ENCODE data around the gene SMIM24. TPM values are rescaled to one million over a fixed set of nuclear protein-coding genes. Genes with fewer than 3 reads are reported as not detected.

The SMIM24 gene
- total RNA-seq, 1 experiment from 2014 or later, result 1.9 TPM

- WGBS (ENCODE audit: extremely low coverage, insufficient read length, low lambda C conversion rate), result no CpG with 5 or more reads among the region's 22 CpGs
- H3K4me1 ChIP-seq (ENCODE audit: insufficient read depth, low read length), result no peaks in the 10 kb centered on the region; the same call in 1 of the 2 replicates
- H3K18ac ChIP-seq (ENCODE audit: insufficient read length, low read depth, low read length), result no peak overlapping the region
- H4K8ac ChIP-seq (replicated peaks; ENCODE audit: insufficient read length, low read depth, low read length), result no peak overlapping the region
- H2BK15ac ChIP-seq (ENCODE audit: low read depth, low read length), result no peak overlapping the region
- no peaks in the 10 kb centered on the region for H3K79me2 ChIP-seq (ENCODE audit: insufficient read depth, low read length)
- H2BK120ac ChIP-seq (ENCODE audit: low read depth, low read length, poor library complexity, severe bottlenecking), result no peak overlapping the region
- H3K79me1 ChIP-seq (ENCODE audit: insufficient read depth, low read depth, low read length, poor library complexity, severe bottlenecking), result no peaks in the 10 kb centered on the region
- H3T11ph ChIP-seq (ENCODE audit: low read length), result no peak overlapping the region
- DNase-seq, result no peak
- no peak overlapping the region for H2AFZ ChIP-seq (ENCODE audit: low read length)
- H3K14ac ChIP-seq (ENCODE audit: insufficient read depth, low read length), result no peak overlapping the region
- H3K4ac ChIP-seq (ENCODE audit: low read depth, low read length), result no peak overlapping the region
- no peaks in the 10 kb centered on the region for H3K9me3 Mint-ChIP-seq
- H2BK20ac ChIP-seq (ENCODE audit: low read depth, low read length, poor library complexity, severe bottlenecking), result no peak overlapping the region
- no peak overlapping the region for H3K4me3 Mint-ChIP-seq
- H3K4me1 Mint-ChIP-seq, result peaks cover 12 to 24% of the 10 kb centered on the region in 2 experiments
- no peak overlapping the region for H3K23ac ChIP-seq (ENCODE audit: insufficient read length, low read depth, low read length)
- peaks cover 51% of the 10 kb centered on the region for H3K27me3 Mint-ChIP-seq (ENCODE audit: low read depth)
- H2BK12ac ChIP-seq (ENCODE audit: insufficient read length, low read depth, low read length), result no peak overlapping the region
- no peak overlapping the region for H3K56ac ChIP-seq (ENCODE audit: insufficient read length, low read depth, low read length)
- H3K27ac Mint-ChIP-seq, result no peak overlapping the region
- no peak overlapping the region for H3K4me2 ChIP-seq (ENCODE audit: insufficient read depth, insufficient read length, low read length)
- peaks cover 10% of the 10 kb centered on the region for H3K27me3 ChIP-seq (ENCODE audit: insufficient read depth, low read length)
- H2BK5ac ChIP-seq (ENCODE audit: insufficient read length, low read length), result no peak overlapping the region
- H4K20me1 ChIP-seq (ENCODE audit: control insufficient read depth, insufficient read depth, insufficient read length), result peaks cover 2% of the 10 kb centered on the region
- no peak overlapping the region for H4K91ac ChIP-seq (ENCODE audit: insufficient read length, low read depth, low read length)
- no peaks in the 10 kb centered on the region for H3K9me3 ChIP-seq (ENCODE audit: control insufficient read depth, low read depth, low read length)
- TF ChIP-seq CTCF (conservative IDR thresholded peaks at IDR 0.05), result no peak
- no peaks in the 10 kb centered on the region for H3K36me3 Mint-ChIP-seq (ENCODE audit: insufficient read depth in 1 of 3, low read depth in 3 of 3)
- no peak overlapping the region for H2AK5ac ChIP-seq (ENCODE audit: insufficient read length, low read length)
- no peak overlapping the region for H4K5ac ChIP-seq (ENCODE audit: insufficient read length, low read depth, low read length)
- no peak overlapping the region for H3K27ac ChIP-seq (ENCODE audit: insufficient read length, low read depth, low read length)
- peaks cover 3% of the 10 kb centered on the region for H3K23me2 ChIP-seq (ENCODE audit: insufficient read length, low read depth, low read length, poor library complexity, severe bottlenecking)
- no peak overlapping the region for H3K9ac ChIP-seq (ENCODE audit: extremely low read depth, insufficient read length, low read length)
Measured at GRCh38 chr19:3457528-3458228, 22.6 kb downstream of the SMIM24 start.

Data from H9 (cell line).